ENCODE data around the gene ROBO1.

DNA sequence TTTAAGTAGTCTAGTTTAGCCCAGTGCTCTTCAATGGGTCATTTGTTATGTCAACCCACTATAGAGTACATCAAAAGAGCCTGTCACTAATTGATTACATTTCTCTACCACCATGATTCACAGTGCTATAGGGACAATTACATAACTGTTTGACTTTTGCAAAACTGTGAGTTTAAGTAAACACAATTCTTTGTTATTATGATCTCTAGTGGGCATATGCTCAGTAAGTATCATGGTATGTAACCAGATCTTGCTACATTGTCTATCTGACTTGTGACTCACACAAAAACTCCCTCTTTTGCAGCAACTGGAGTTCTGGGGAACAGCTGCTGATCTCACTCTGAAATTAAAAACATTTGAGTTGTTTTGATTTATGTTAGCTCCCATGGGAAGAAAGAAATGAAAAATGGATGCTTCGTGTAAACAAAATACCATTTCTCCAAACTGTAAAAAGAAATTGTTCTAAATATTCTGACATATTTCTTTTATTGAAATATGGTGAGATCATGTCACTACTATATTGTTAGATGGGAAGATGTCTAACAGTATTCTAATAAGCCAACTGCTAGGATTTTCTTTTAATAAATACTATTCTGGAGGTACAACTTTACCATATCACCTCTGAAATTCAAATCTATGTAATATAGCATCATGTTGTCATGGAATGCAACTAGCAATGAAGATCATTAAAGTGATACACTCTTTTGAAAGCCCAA lies 470.4 kb downstream of the ROBO1 start:
- no peak for TF ChIP-seq CTCF (IDR thresholded peaks at IDR 0.05)
- TF ChIP-seq EZH2 (IDR thresholded peaks at IDR 0.05): no peak
- TF ChIP-seq EZH2phosphoT487 (IDR thresholded peaks at IDR 0.05): no peak
